HL-60 (cell line): ENCODE data around the gene VNN1.
"Not testable (repeated sequence)": the region's sequence is repeated elsewhere in the genome, so short reads cannot be mapped to it uniquely, and the experiment has no call there.

Experiments used
- CTCF ChIP-seq: IDR thresholded peaks from one replicate; pipeline ENCODE4 v1.5.1; 2011; ENCODE audit warnings: low read length, control low read depth, inconsistent platforms; ENCODE audit not compliant: insufficient read depth
- GABPA ChIP-seq: IDR thresholded peaks from 2 replicates; pipeline ENCODE4 v1.6.1; 2012; ENCODE audit warnings: low read depth
- POLR2AphosphoS5 ChIP-seq: IDR thresholded peaks from 2 replicates; pipeline ENCODE4 v1.6.1; 2012; ENCODE audit warnings: low read depth
- REST ChIP-seq: IDR thresholded peaks from 2 replicates; pipeline ENCODE4 v1.6.1; 2012; ENCODE audit warnings: low read depth; ENCODE audit not compliant: insufficient replicate concordance
- SPI1 ChIP-seq: IDR thresholded peaks from 2 replicates; pipeline ENCODE4 v1.6.1; 2012; ENCODE audit warnings: low read depth, mild to moderate bottlenecking, borderline replicate concordance

- not testable (repeated sequence) for TF ChIP-seq POLR2AphosphoS5, CTCF, SPI1, REST, GABPA
These were observed 77.9 kb downstream of the VNN1 start for GRCh38 chr6:132635906-132636305.
